ENCODE measurements around the gene FBLN1.
"Not testable (repeated sequence)": the region's sequence is repeated elsewhere in the genome, so short reads cannot be mapped to it uniquely, and the experiment has no call there.

GRCh38 chr22:45591633-45592213, 89.0 kb downstream of the FBLN1 start:
- not testable (repeated sequence) for TF ChIP-seq CTCF (IDR thresholded peaks at IDR 0.05); ZFX (IDR thresholded peaks at IDR 0.05; ENCODE audit: borderline replicate concordance)
